WTC11 (cell line): ENCODE measurements around the gene UBE2R2.

Experiments
- ATF3 ChIP-seq: sonication (generic); formaldehyde crosslinking; conservative IDR thresholded peaks from 2 replicates; pipeline ENCODE4 v1.8.1; 2022; ENCODE audit warnings: mild to moderate bottlenecking, missing genetic modification reagents
- CREB1 ChIP-seq: sonication (generic); formaldehyde crosslinking; IDR thresholded peaks from 2 replicates; pipeline ENCODE4 v1.8.0; 2023; ENCODE audit warnings: mild to moderate bottlenecking, missing genetic modification reagents
- CTCF ChIP-seq: fragments of 200-600 bp; IDR thresholded peaks from 2 replicates; pipeline ENCODE4 v1.8.0; 2022; ENCODE audit warnings: antibody characterized with exemption
- ESRRA ChIP-seq: sonication (generic); formaldehyde crosslinking; IDR thresholded peaks from 2 replicates; pipeline ENCODE4 v1.8.1; 2022; ENCODE audit warnings: mild to moderate bottlenecking, missing genetic modification reagents, borderline replicate concordance
- ETV6 ChIP-seq: sonication (generic); formaldehyde crosslinking; IDR thresholded peaks from 2 replicates; pipeline ENCODE4 v1.8.1; 2022; ENCODE audit warnings: mild to moderate bottlenecking, missing genetic modification reagents
- MAX ChIP-seq: sonication (generic); formaldehyde crosslinking; IDR thresholded peaks from 2 replicates; pipeline ENCODE4 v1.8.0; 2022; ENCODE audit warnings: mild to moderate bottlenecking, missing genetic modification reagents
- NR2C2 ChIP-seq: sonication (generic); formaldehyde crosslinking; IDR thresholded peaks from 2 replicates; pipeline ENCODE4 v1.8.0; 2022; ENCODE audit warnings: mild to moderate bottlenecking, missing genetic modification reagents
- ZNF263 ChIP-seq: sonication (generic); formaldehyde crosslinking; IDR thresholded peaks from 2 replicates; pipeline ENCODE4 v1.8.1; 2022; ENCODE audit warnings: low read depth, mild to moderate bottlenecking, moderate library complexity, missing genetic modification reagents

GRCh38 chr9:33850677-33851076 is 33.7 kb downstream of the UBE2R2 start:
- TF ChIP-seq NR2C2 (CRISPR knock-in tag): no peak
- TF ChIP-seq CTCF: no peak
- no peak for TF ChIP-seq ESRRA (CRISPR knock-in tag)
- no peak for TF ChIP-seq ZNF263
- no peak for TF ChIP-seq ETV6
- TF ChIP-seq CREB1 (CRISPR knock-in tag): no peak
- TF ChIP-seq MAX (CRISPR knock-in tag): no peak
- no peak for TF ChIP-seq ATF3
